Measurements from ENCODE around the gene SYT8.
"Not testable (repeated sequence)": the region's sequence is repeated elsewhere in the genome, so short reads cannot be mapped to it uniquely, and the experiment has no call there.

SYT8 gene

DNA sequence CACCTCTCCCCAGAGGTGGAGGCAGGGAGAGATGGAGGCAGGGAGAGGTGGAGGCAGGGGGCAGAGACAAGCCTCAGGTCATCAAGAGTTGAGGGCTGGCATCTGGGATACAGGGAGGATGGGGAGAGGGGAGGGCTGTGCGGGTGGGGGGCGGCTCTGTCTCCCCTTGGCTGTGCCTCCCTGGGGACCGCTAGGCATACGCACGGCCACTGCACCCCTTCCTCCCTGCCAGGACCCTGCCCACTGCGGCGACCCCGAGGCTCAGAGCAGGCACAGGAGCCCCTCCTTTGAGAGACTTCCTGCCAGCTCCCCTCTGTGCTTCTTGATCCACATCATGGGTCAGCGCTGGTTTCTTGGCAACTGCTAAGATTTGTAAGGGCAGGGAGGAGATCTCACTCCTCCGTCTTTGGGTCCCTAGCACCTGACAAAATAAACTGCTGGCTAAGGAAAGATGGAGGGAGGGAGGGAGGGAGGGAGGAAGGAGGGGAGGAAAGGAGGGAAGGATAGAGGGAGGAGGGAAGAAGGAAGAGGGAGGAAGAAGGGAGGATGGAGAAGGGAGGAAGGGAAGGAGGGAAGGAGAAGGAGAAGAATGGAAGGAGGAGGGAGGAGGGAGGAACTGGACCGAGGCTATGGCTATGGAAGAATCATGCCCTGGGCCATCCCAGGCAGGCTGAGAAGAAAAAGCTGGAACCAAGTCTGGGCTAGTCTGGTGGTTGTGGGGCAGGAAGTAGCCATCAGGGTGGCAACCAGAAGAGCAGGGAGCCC, 38.4 kb downstream of the SYT8 start:
- H3K4me3 ChIP-seq (ENCODE audit: low read length) = no peak overlapping the region
- no peak for TF ChIP-seq CTCF (conservative IDR thresholded peaks at IDR 0.05; ENCODE audit: low read depth, low read length)
- DNase-seq (ENCODE audit: low read depth) = peak; percentile 15

DNA sequence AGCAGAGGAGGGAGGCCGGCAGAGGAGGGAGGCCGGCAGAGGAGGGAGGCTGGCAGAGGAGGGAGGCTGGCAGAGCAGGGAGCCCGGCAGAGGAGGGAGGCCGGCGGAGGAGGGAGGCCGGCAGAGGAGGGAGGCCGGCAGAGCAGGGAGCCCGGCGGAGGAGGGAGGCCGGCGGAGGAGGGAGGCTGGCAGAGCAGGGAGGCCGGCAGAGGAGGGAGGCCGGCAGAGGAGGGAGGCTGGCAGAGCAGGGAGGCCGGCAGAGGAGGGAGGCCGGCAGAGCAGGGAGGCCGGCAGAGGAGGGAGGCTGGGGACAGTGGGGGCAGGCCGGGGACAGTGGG, 39.0 kb downstream of the SYT8 start:
- not testable (repeated sequence) for H3K4me3 ChIP-seq (ENCODE audit: low read length); DNase-seq (ENCODE audit: low read depth)

DNA sequence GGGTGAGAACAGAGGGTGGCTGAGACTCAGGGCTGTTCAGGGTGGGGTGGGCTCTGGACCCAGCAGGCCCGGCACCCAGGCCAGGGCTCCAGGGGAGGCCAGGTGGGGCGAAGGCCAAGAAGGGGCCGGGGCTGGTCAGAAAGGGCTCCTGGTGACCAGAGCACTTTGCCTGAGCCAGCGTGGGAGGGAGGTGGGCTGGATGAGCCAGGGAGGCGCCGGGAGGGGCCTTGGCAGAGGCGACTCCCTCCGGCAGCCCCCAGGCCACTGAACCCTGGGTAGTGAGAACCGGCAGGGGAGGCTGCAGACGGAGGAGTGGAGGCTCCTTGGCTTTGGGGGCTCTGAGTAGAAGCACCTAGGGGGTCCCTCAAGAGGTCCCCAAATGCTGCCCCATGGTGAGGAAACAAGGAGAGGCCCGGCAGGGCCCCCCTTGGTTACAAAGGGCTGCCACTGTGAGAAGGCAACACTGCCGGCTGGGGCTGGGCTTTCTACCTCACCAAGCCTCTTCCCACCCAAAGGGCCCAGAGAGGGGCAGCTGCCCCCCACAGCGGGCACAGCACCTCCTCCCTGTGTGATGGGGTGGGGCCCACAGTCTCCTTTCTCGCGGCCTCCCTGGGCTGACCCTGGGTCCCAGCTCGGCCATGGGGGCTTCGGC, 39.8 kb downstream of the SYT8 start:
- not testable (repeated sequence) for DNase-seq (ENCODE audit: low read depth); H3K4me3 ChIP-seq (ENCODE audit: low read length)

DNA sequence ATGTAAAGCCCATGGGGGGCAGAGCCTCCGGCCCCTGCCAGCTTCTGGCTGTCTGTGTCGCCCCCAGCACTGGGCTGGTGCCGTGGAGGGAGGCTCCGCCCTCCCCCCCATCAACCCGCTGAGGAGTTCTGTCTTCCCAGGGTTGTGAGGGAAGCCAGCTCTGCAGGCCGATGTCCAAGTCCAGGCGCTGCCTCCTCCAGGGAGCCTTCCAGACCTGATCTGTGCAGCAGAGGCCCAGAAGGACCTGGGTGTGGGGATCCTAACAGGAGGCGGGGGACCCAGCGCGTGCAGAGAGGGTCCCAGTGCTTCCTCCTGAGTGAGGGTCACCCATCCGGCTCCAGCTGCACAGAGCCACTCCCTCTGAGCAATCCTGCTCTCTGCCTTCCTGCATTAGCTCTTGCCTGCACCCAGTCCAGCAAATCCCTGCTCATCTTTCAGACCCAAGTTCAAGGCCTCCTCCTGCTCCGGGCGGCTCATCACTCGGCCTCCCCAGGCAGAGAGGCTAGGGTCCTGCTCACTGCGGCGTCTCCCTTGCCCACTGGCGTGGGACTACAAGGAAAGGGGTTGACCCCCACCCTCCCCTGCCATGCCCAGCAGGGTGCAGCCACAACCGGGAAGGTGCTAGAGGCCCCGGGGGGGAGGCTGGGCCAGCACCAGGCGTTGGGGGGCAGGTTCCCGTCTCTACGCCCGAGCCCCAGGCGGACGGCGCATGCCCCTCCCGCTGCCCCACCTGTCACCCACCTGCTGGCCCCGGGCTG, 40.5 kb downstream of the SYT8 start:
- H3K4me3 ChIP-seq (ENCODE audit: low read length) = no peak overlapping the region
- TF ChIP-seq CTCF (conservative IDR thresholded peaks at IDR 0.05; ENCODE audit: low read depth, low read length) = no peak
- DNase-seq (ENCODE audit: low read depth) = no peak

DNA sequence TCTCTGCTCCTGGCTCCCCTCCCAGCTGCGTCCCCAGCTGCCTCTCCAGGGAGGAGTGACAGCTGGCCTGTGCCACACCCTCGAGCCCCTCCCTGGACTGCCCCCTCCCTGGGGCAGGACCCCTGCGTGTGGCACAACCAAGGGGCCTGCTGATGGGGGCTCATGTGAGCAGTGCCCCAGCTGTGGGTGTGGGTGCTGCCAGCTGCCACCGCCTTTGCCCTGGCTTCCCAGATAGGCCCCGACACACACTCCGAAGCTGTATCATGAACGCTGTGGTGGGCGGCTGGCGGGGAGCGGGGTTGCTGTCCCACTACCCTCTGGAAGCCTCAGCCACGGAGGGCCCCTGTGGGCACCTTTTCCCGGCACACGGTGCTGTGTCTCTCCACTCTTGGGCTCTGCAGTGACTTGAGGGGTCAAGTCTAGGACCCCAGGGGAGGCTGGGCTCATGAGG, 41.1 kb downstream of the SYT8 start:
- not testable (repeated sequence) for H3K4me3 ChIP-seq (ENCODE audit: low read length); DNase-seq (ENCODE audit: low read depth)

DNA sequence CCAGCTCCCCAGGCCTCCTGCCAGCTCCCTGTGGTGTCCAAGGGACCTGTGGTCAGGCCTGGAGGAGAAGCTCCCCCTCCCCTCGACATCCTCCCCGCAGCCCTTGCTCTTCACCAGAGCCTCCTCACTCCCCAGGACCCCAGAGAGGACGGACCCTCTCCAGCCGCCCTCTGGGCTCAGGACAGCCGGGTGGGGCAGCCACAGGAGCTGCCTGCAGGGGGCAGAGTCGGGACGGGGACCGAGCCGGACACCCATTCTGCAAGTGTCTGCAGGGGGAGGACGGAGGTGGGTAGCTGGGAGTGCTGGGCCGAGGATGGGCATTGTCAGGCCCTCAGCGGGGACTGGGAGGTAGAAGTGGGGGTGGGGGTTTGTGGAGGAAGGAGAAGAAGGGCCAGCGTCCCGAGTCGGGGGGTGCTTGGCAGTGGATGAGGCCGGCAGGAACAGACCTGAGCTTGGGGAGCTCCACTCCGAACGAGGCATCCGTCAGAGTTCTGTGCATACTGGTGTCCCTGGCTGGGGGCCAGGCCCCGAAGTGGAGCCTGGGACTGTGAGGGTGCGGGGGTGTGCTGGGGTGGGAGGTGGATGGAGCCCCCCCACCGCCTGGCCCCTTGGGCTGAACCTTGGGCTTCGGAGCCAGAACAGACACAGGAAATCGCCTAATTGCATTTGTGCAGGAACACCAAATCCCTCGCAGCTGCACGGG, 41.7 kb downstream of the SYT8 start:
- no peak overlapping the region for H3K4me3 ChIP-seq (ENCODE audit: low read length)
- no peak for DNase-seq (ENCODE audit: low read depth)
- TF ChIP-seq CTCF (conservative IDR thresholded peaks at IDR 0.05; ENCODE audit: low read depth, low read length) = peak; percentile 53

- no peak for TF ChIP-seq CTCF (conservative IDR thresholded peaks at IDR 0.05; ENCODE audit: low read depth, low read length)
- no peak overlapping the region for H3K4me3 ChIP-seq (ENCODE audit: low read length)
- no peak for DNase-seq (ENCODE audit: low read depth)
Observed at GRCh38 chr11:1877211-1878136, 42.7 kb downstream of the SYT8 start.
